Measurements from ENCODE around the gene CACNA1A. TPM values are rescaled to one million over a fixed set of nuclear protein-coding genes. Genes with fewer than 3 reads are reported as not detected.

CACNA1A gene
- polyA plus RNA-seq, 1 donor (not counting 4 experiments of a cell fraction or from before 2014, with no cell fraction given) = not detected

DNA sequence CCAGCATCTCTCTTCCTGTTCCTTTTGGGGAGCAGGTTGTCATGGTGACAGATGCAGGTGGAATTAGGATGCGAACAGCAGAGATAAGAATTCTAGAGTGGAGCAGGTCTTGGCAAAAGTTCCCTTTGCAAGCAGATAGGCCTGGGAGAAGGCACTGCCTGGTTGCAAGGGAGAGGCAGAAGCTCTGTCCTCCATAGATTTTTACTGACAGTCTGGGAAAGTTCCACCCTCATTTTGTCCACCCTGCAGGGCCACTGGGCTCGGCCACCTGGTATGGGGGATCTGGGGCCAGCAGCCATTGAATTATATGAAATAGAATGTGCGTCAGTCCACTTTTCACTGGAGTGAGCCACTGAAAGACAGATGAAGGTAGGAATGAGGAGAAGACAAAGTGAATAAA lies 214.4 kb downstream of the CACNA1A start:
- Histone ChIP-seq H2AFZ (ENCODE audit: control insufficient read depth, low read length) (no peak overlapping the region), H3K27me3 (ENCODE audit: control insufficient read depth, extremely low read depth, insufficient read depth, low read length) (no peaks in the 10 kb centered on the region), H3K36me3 (ENCODE audit: control insufficient read depth in 2 of 2, extremely low read depth in 1 of 2, insufficient read depth in 2 of 2, low read length in 2 of 2) (no peaks in the 10 kb centered on the region), H3K9ac (ENCODE audit: control insufficient read depth, extremely low read depth, insufficient read depth, low read length) (no peak overlapping the region), H3K4me3 (ENCODE audit: control insufficient read depth in 2 of 3, extremely low read depth in 1 of 3, insufficient read depth in 2 of 3, low read depth in 1 of 3, low read length in 3 of 3) (no peak overlapping the region), H3K79me2 (ENCODE audit: control insufficient read depth, insufficient read depth, low read length) (no peaks in the 10 kb centered on the region), H4K20me1 (ENCODE audit: control insufficient read depth, extremely low read depth, insufficient read depth, low read length) (no peaks in the 10 kb centered on the region), H3K4me2 (ENCODE audit: control insufficient read depth, extremely low read depth, insufficient read depth, low read depth, low read length) (no peak overlapping the region), H3K27ac (ENCODE audit: control insufficient read depth, insufficient read depth, low read length) (no peak overlapping the region), H3K9me1 (ENCODE audit: control insufficient read depth, extremely low read depth, insufficient read depth, low read length) (no peaks in the 10 kb centered on the region), H3K4me1 (ENCODE audit: control insufficient read depth, extremely low read depth, insufficient read depth, low read length) (no peaks in the 10 kb centered on the region), H3K9me3 (ENCODE audit: control insufficient read depth, low read depth, low read length) (no peaks in the 10 kb centered on the region)
- dilution Hi-C loops (cut with MboI; ENCODE audit: extremely low pct_ligation_motif_present, low sequenced_read_pairs) = no loop called here
- DNase-seq (ENCODE audit: low read depth, low spot score) = no peak
- FAIRE-seq = no peak
- no peak for TF ChIP-seq EZH2 (IDR thresholded peaks at IDR 0.05; ENCODE audit: low read length)
- TF ChIP-seq, protein P1, sequence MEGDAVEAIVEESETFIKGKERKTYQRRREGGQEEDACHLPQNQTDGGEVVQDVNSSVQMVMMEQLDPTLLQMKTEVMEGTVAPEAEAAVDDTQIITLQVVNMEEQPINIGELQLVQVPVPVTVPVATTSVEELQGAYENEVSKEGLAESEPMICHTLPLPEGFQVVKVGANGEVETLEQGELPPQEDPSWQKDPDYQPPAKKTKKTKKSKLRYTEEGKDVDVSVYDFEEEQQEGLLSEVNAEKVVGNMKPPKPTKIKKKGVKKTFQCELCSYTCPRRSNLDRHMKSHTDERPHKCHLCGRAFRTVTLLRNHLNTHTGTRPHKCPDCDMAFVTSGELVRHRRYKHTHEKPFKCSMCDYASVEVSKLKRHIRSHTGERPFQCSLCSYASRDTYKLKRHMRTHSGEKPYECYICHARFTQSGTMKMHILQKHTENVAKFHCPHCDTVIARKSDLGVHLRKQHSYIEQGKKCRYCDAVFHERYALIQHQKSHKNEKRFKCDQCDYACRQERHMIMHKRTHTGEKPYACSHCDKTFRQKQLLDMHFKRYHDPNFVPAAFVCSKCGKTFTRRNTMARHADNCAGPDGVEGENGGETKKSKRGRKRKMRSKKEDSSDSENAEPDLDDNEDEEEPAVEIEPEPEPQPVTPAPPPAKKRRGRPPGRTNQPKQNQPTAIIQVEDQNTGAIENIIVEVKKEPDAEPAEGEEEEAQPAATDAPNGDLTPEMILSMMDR (optimal IDR thresholded peaks at IDR 0.05 in 1 of 3, IDR thresholded peaks at IDR 0.05 in 1 of 3, conservative IDR thresholded peaks at IDR 0.05 in 1 of 3; ENCODE audit: extremely low read depth in 1 of 3, insufficient read depth in 2 of 3, low read length in 3 of 3) = no peak

DNA sequence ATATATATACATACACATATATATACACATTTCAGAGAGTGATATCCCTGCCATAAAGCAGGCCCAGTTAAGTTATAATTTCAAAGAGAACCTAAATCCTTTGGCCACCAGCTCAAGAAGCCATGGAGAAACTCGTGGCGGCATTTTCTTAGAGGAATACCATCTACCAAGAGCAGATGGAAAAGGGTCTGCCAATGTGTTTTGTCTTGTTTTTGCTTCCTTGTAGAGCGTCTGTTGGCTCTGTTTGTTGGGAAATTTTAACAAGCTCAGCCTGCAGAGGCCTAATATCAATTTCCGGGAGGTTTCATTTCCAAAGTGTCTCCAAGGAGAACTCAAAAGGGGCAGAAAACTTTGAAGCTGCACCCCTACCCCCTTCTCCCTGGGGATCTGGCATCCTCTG lies 215.5 kb downstream of the CACNA1A start:
- dilution Hi-C loops (cut with MboI; ENCODE audit: extremely low pct_ligation_motif_present, low sequenced_read_pairs) = no loop called here
- Histone ChIP-seq H3K4me2 (ENCODE audit: control insufficient read depth, extremely low read depth, insufficient read depth, low read depth, low read length) (no peak overlapping the region), H4K20me1 (ENCODE audit: control insufficient read depth, extremely low read depth, insufficient read depth, low read length) (no peaks in the 10 kb centered on the region), H3K79me2 (ENCODE audit: control insufficient read depth, insufficient read depth, low read length) (no peaks in the 10 kb centered on the region), H3K9me1 (ENCODE audit: control insufficient read depth, extremely low read depth, insufficient read depth, low read length) (no peaks in the 10 kb centered on the region), H3K4me3 (ENCODE audit: control insufficient read depth in 2 of 3, extremely low read depth in 1 of 3, insufficient read depth in 2 of 3, low read depth in 1 of 3, low read length in 3 of 3) (no peak overlapping the region), H3K4me1 (ENCODE audit: control insufficient read depth, extremely low read depth, insufficient read depth, low read length) (no peaks in the 10 kb centered on the region), H3K9me3 (ENCODE audit: control insufficient read depth, low read depth, low read length) (no peaks in the 10 kb centered on the region), H2AFZ (ENCODE audit: control insufficient read depth, low read length) (no peak overlapping the region), H3K36me3 (ENCODE audit: control insufficient read depth in 2 of 2, extremely low read depth in 1 of 2, insufficient read depth in 2 of 2, low read length in 2 of 2) (no peaks in the 10 kb centered on the region), H3K27ac (ENCODE audit: control insufficient read depth, insufficient read depth, low read length) (no peak overlapping the region), H3K9ac (ENCODE audit: control insufficient read depth, extremely low read depth, insufficient read depth, low read length) (no peak overlapping the region), H3K27me3 (ENCODE audit: control insufficient read depth, extremely low read depth, insufficient read depth, low read length) (no peaks in the 10 kb centered on the region)
- no peak for FAIRE-seq
- no peak for DNase-seq (ENCODE audit: low read depth, low spot score)
- TF ChIP-seq, protein P1 (optimal IDR thresholded peaks at IDR 0.05 in 1 of 3, IDR thresholded peaks at IDR 0.05 in 1 of 3, conservative IDR thresholded peaks at IDR 0.05 in 1 of 3; ENCODE audit: extremely low read depth in 1 of 3, insufficient read depth in 2 of 3, low read length in 3 of 3) = no peak

All from keratinocyte (primary cell).